ENCODE data around the gene FLOT2.
"Not testable (repeated sequence)": the region's sequence is repeated elsewhere in the genome, so short reads cannot be mapped to it uniquely, and the experiment has no call there.

FLOT2 gene

DNA sequence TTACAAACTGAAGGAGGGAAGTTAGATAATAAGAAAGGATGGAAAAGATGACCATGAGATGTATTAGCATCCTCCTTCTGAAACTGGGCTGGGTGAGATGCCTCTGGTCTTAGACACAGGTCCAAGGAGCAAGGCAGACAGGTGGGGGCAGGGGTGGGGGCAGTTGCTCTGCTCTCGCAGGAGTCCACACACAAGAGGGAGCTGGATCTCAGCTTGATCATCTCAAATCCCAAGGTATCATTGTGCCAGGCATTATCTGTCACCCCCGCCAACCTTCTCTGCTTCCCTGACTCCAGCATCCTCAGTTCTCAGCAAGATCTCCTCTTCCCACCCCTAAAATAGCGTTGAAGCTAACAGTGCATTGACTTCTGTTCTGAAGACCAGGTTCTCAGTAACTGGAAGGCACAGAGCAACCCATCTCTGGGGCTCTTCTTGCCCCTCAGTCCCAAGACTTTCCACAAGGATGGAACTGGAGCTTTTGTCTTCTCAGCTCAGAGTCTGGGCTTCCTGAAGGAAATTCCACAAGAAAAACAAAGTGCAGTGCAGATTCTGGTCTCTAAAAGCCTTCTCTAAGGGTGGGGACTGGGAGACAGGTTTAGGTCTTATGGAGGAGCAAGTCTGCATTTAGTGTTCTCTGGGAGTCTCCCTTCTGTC lies 1.6 kb downstream of the FLOT2 start:
- H3K4me3 ChIP-seq (ENCODE audit: low read length): peak overlapping the region; percentile 67
- no peak for DNase-seq (ENCODE audit: low read depth)
- TF ChIP-seq, protein P1, sequence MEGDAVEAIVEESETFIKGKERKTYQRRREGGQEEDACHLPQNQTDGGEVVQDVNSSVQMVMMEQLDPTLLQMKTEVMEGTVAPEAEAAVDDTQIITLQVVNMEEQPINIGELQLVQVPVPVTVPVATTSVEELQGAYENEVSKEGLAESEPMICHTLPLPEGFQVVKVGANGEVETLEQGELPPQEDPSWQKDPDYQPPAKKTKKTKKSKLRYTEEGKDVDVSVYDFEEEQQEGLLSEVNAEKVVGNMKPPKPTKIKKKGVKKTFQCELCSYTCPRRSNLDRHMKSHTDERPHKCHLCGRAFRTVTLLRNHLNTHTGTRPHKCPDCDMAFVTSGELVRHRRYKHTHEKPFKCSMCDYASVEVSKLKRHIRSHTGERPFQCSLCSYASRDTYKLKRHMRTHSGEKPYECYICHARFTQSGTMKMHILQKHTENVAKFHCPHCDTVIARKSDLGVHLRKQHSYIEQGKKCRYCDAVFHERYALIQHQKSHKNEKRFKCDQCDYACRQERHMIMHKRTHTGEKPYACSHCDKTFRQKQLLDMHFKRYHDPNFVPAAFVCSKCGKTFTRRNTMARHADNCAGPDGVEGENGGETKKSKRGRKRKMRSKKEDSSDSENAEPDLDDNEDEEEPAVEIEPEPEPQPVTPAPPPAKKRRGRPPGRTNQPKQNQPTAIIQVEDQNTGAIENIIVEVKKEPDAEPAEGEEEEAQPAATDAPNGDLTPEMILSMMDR (IDR thresholded peaks at IDR 0.05; ENCODE audit: insufficient read depth, low read depth, low read length, missing control alignments): no peak

DNA sequence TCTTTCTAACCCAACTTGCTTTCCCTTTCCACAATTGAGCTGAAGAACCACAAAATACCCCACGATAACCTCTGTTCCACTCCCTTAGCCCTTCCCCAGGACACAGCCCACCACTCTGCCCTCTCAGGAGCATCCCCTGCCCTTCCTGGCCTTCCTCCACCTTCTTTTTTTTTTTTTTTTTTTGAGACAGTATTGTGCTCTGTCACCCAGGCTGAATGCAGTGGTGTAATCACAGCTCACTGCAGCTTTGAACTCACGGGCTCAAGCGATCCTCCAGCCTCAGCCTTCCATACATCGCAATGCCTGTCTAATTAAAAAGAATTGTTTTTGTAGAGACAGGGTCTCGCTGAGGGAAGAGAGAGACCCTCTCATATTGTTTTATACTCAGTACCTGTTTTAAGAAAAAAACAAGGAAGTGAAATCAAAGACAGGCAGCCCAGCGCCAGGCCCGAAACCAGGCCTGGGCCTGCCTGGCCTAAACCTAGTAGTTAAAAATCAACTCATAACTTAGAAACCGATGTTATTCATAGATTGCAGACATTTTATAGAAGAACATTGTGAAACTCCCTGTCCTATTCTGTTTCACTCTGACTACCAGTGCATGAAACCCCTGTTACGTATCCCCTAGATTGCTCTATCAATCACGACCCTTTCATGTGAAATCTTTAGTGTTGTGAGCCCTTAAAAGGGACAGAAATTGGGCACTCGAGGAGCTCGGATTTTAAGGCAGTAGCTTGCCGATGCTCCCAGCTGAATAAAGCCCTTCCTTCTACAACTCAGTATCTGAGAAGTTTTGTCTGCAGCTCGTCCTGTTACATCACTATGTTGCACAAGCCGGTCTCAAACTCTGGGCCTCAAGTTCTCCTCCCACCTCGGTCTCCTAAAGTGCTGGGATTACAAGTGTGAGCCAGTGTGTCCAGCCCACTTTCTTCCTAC lies 4.0 kb downstream of the FLOT2 start:
- H3K4me3 ChIP-seq (ENCODE audit: low read length): not testable (repeated sequence)
- peak; percentile 73 for DNase-seq (ENCODE audit: low read depth)

DNA sequence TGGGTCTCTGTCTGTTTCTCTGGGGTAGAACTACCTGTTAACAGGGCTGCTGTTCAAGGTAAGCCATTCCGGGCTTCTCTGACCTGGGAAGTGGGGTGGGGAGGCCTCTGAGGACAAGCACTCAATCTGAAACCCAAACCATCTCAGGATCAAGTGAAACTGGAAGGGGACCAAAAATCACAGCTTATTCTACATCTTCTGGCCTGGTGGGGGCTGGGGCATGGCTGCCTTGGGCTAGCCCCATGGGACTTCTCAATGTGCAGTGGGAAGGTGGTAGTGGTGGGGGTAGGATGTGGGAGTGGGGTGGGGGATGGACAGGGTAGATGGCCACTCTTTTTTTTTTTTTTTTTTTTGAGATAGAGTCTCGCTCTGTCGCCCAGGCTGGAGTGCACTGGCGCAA lies 5.5 kb downstream of the FLOT2 start:
- TF ChIP-seq, protein P1 (IDR thresholded peaks at IDR 0.05; ENCODE audit: insufficient read depth, low read depth, low read length, missing control alignments): no peak
- no peak overlapping the region for H3K4me3 ChIP-seq (ENCODE audit: low read length)
- DNase-seq (ENCODE audit: low read depth): no peak

DNA sequence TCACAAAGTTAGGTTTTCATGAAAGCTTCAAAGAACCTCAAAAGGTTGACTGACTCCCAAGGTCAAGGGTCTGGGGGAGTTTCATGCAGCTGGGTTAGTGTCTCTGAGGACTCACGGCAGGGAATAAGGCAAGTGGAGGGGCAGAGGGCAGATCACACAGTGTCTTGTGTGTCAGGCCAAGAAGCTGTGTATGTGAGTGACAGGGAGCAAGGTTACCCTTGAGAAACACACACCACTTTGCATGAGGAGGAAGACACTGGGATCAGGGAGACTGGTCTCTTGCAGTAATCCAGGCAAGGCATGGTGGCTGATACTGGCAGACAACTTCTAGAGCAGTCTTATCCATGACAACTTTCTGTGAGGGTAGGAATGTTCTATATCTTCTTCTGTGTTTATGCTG lies 6.3 kb downstream of the FLOT2 start:
- H3K4me3 ChIP-seq (ENCODE audit: low read length): no peak overlapping the region
- TF ChIP-seq, protein P1 (IDR thresholded peaks at IDR 0.05; ENCODE audit: insufficient read depth, low read depth, low read length, missing control alignments): no peak
- no peak for DNase-seq (ENCODE audit: low read depth)

DNA sequence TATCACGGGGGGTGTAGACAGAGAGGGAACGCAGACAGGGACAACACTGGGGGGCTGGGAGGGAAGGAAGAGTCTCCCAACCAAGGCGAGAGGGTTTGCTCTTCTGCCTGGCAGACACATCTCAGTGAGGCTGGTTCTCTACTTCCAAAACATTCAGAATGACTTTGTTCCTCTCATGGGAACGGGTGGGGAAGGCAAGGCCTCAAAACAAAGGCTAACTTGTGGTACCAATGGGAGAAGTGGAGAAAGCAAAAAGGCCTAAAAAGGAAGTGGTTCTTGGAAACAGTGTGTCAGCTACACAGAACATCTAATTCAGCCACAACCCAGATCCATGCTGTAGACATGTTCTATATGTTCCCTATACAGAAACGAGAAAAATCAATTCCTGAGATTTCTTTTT lies 7.5 kb downstream of the FLOT2 start:
- H3K4me3 ChIP-seq (ENCODE audit: low read length): no peak overlapping the region
- TF ChIP-seq, protein P1 (IDR thresholded peaks at IDR 0.05; ENCODE audit: insufficient read depth, low read depth, low read length, missing control alignments): no peak
- DNase-seq (ENCODE audit: low read depth): no peak

DNA sequence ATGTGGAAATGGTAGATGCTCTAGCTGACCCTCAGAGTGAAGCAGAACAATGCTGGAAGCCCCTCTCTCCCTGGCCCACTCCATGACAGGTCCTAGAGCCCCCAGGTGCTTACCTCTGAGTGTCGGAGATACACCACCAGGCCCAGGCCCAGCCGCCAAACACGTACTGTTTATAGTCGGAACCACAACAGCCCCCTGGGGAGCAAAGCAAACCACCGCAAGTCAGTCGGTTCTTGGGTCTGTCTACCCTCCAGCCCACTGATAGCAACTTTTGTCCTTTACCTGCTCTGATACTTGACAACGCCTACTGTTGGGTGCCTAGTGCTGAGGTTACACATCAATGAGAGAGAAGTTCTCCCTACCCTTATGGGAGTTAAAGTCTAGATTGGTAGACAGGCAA lies 8.7 kb downstream of the FLOT2 start:
- TF ChIP-seq, protein P1 (IDR thresholded peaks at IDR 0.05; ENCODE audit: insufficient read depth, low read depth, low read length, missing control alignments): no peak
- no peak overlapping the region for H3K4me3 ChIP-seq (ENCODE audit: low read length)
- DNase-seq (ENCODE audit: low read depth): no peak

DNA sequence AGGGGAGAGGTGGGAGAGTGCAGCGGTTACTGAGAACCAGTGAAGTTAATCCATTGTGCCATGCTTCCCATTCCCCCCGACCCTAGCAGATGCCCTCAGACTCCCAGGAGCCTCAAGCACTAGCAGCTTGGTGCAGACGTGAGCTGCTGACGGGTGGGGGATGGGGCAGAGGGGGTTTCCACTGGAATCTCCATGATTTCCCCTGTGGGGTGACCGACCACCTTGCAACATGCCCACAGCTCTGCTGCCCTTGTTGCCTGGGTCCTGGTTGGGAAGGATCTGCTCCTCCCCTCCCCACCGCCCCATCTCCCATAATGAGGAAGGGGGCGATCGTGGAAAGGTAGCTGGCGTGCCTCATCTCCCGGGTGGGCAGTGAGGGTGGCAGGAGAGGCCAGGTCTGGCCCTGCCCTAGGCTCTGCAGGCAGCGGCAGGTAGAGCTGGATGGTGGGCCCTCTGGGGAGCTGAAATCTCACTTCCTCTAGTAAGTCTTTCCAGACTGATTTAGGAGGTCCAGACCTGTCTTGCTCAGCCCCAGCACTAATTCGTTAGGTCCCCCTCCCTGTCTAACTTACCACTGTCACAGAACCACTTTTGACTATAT lies 9.6 kb downstream of the FLOT2 start:
- H3K4me3 ChIP-seq (ENCODE audit: low read length): no peak overlapping the region
- DNase-seq (ENCODE audit: low read depth): no peak
- TF ChIP-seq, protein P1 (IDR thresholded peaks at IDR 0.05; ENCODE audit: insufficient read depth, low read depth, low read length, missing control alignments): no peak

All from epithelial cell of esophagus (primary cell).